Stimulated activated CD8-positive, alpha-beta memory T cell treated with anti-CD3 and anti-CD28 coated beads, Interleukin-15, amount 100 ng/mL, for 24 hours (primary cell): Measurements from ENCODE around the gene LRRC73.
"Not testable (repeated sequence)": the region's sequence is repeated elsewhere in the genome, so short reads cannot be mapped to it uniquely, and the experiment has no call there.

ENCODE experiments used
- DNase-seq: peaks from one replicate; pipeline ENCODE4 v3.0.0-alpha.2; 2020; ENCODE audit warnings: low read depth

The LRRC73 gene

DNA sequence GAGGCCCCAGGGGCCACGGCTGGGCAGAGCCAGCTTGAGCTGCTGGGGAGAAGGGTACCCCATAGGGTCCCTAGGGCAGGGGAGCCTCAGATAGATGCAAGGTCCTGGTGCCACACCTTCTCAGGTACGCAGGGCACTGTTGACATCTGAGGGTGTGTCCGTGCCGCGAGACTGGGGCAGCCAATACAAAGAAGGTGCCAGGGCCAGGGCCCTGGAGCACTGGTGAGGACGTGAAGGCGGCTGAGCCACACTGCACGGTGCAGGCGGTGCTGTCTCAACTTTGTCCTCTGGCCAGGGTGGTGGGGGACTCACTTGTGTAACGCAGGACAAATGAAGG lies 649 bp upstream of the LRRC73 start:
- DNase-seq = no peak

DNA sequence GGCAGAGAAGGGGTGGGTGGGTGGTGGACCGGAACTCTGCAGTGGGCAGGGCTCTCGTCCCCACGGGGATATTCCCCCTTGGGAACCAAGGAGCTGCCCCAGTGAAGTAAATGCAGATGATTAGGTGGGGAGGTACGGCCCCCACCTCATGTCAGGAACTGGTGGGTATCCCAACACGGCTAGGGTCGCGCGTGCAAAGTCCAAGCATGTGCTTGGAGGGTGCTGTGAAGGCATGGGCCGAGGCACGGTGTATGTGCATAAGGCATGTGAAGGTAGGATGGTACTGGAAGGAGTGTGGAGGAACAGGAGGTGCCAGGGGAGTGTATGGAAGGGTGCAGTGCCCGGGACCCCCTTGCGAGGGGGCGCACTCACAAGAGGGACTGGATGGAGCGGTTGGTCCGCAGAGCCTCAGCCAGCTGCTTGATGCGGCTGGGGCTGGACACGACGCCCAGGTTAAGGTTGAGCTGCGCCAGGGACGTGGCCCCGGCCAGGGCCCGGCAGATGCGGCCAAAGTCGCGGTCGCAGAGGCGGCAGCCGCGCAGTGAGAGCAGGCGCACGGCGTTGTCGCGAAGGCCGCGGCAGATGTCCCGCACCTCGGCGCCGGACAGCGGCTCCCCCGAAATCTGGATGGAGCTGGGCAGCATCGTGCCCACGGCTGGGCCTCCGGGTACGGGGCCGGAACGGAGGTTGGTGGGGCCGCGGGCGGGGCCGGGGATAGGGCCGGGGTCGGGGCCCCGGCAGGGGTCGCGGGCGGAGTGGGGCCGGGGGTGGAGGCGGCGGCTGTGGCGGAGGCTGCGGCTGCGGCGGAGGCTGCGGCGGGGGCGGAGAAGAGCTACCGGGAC lies 783 bp downstream of the LRRC73 start:
- no peak for DNase-seq

DNA sequence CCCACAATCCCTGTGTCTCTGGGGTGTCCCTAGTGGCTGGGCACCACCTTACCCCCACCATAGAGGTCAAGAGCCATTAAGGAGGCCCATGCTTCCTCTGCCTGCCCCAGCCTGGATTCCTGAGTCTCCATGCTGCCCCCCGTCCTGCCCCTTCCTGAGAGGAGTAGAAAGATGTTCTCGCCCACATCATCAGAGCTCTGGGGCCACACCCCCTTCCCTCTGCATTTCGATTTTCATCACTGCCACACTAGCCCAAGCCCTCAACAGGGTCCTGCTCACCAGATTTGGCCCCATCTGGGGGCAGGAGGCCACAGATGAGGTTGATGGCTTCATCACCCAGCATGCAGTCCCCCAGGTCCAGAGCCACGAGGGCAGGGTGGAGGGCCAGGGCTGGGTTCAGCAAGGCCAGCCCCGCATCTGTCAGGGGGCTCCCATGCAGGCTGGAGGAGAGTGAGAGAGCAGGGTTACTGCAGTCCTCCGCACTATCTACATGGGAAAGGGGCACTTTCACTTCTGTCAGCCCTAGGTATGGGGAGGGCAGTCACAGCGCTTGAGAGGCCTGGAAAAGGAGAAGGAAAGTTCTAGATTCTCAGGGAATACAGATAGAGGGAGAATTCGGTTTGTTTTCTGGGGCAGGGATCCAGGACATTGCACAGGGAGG lies 1.5 kb downstream of the LRRC73 start:
- DNase-seq = no peak

DNA sequence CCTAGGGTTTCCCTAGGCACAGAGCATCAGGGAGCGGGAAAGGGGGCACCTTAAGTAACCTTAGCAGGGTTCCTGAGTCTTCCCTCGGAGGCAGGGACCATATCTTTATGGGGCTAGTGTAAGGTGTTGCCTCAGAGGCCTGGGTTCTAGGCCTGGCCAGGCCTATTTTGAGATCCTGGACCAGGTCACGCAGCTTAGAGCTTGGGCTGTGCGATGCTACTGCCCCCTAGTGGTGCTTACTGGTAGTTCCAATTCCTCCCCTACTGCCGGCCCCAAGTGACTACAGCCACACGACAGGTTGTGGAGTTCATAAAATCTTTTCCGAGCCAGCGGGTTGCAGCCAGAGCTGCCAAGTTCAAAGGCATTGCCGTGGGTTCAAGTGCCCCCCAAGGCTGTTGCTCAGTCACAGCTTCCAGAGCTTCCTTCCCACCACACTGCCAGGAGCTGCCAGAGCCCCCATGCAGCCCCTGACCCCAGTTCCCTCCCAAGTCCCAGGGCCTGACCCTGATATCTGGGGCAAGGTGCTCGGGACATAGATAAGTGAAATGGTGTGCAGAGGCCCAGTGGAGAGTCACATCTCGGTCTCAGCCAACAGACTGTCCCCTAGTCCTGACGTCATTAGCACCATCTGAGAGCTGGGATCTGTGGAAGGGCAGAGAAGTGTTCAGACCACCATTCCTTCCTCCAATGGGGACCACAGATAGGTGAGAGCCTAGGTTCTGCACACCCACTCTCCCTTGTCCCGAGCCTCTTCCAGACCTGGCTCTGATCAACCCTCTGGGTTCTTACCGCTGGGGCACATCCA lies 3.3 kb downstream of the LRRC73 start:
- peak; percentile 52 for DNase-seq

DNA sequence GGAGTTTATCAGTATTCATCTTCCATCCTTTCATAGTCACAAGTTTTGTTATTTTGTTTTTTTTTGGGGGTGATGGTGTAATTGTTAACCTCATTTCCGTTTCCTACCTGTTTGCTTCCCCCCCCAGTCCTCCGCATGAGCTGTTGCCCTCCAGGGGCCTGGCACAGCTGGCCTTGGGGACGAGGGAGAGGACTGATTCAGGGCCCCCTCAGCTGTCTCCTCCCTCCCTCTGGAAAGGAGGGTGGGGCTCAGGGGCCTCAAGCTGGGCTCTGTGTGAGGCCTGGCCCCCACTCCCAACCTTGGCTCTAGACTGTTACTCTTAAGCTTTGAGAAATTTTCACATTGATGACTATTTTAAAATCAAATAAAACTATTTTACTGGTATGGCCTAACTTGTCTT lies 4.0 kb downstream of the LRRC73 start:
- DNase-seq = no peak

DNA sequence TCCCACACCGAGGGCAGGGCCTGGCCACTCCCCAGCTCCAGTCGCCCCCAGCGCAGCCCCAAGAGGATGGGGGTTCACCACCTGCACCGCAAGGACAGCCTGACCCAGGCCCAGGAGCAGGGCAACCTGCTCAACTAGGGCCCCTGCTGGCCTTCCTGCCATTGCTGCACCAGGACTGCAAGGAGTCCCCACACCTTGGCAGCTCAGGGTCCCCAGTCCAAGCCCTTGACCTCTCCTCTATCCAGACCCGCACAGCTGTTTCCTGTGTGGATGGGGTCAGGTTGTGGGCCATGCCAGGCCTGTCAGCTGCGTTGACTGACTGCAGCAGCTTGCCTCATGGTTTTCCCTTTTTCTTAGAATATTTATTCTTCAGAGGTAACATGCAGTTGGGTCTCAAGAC lies 4.4 kb downstream of the LRRC73 start:
- DNase-seq = no peak

DNA sequence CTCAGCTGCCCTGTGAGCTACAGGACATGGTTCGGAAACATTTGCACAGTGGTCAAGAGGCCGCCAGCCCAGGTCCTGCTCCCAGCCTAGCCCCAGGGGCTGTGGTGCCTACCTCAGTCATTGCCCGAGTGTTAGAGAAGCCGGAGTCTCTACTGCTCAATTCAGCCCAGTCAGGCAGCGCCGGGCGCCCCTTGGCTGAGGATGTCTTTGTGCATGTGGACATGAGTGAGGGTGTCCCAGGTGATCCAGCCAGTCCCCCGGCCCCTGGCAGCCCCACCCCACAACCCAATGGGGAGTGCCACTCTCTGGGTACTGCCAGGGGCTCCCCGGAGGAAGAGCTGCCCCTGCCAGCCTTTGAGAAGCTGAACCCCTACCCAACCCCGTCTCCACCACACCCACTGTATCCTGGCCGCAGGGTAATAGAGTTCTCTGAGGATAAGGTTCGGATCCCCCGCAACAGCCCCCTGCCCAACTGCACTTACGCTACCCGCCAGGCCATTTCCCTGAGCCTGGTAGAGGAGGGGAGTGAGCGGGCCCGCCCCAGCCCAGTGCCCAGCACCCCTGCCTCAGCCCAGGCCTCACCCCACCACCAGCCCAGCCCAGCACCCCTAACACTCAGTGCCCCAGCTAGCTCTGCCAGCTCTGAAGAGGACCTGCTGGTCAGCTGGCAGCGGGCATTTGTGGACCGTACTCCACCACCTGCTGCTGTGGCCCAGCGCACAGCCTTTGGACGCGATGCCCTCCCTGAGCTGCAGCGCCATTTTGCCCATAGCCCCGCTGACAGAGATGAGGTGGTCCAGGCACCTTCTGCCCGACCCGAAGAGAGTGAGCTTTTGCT lies 5.2 kb downstream of the LRRC73 start:
- no peak for DNase-seq

DNA sequence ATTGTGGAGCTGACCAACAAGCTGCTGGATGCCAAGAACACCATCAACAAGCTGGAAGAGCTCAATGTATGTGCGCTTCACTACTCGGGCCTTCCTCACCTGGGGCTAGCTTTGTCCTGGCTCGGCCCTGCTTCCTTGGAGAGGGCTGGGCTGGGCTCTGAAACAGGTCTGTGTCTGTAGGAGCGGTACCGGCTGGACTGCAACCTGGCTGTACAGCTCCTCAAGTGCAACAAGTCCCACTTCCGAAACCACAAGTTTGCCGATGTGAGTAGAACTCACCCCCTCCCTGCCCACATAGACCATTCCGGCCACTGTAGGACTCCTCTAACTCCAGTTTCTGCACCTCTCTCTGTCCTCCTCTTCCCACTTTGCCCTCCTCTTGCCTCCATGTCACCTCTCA lies 6.7 kb downstream of the LRRC73 start:
- no peak for DNase-seq

DNA sequence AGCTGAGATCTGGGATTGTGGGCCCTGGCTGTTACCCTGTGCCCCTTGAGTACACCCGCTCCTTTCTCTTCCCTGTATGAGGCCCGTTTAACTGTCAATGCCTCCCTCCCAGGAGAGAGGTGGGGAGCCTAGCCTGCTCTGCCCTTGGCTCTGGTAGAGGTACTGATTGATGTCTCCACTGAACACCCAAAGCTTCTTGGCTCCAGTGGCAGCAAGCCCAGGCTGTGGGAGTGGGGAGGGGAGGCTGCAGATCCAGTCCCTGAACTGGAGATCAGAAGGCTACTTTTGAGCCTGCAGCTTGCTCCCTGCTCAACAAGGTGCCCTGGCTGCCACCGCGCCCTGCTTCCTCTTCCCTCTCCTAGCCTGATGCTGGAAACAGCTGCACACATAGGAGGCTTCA lies 7.5 kb downstream of the LRRC73 start:
- no peak for DNase-seq

DNA sequence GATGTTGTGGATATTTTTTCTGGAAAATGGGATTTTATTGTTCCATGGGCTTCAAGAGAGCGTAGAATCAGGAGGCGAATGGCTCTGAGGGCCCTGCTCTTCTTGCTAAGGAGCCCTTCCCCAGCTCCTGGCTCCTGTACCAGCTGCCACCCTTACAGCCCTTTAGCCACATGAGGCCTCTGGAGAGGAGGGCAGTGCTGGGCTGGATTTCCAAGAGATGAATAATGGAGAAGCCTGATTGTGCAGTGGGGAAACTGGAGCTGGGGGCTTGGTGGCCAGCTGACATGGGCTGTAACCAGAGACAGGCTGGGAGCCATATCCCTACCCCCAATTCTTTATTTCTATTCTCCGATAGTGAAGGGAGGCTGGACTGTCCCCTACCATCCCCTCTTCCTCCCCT lies 9.2 kb downstream of the LRRC73 start:
- DNase-seq = no peak

DNA sequence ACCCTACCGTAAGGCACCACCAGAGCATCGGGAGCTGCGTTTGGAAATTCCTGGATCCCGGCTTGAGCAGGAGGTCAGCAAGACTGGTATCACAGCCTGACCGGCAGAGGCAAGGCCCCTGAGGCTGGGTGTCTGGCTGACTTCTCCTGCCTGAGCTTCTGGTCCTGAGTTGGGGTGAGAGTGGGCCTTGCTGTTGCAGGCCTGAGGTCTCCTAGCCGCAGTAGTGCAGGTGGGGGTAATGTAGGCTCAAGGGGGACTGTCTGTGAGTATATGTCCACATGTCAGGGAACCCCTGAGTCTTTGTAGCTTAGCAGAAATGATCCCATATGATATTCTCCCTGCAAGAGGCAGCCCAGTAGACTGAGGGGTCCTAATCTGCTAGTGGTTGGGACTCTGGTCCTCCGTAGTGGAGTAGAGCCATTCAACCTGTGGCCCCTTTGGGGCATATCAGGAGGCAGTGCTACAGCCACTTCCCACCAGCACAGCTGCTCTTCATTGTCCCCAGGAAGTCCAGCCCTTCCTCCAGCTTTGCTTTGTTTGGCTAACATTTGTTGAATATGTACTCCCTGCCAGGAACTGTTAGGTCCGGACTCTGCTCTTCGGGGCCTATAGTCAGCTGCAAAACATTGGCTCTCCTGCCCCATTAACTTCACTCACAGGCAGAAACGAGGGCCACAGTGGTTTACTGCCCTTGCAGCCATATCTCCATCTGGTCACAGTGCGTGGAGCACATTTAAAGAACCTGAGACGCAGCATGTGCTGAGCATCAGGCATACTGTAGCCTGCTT lies 10.9 kb downstream of the LRRC73 start:
- DNase-seq = no peak

DNA sequence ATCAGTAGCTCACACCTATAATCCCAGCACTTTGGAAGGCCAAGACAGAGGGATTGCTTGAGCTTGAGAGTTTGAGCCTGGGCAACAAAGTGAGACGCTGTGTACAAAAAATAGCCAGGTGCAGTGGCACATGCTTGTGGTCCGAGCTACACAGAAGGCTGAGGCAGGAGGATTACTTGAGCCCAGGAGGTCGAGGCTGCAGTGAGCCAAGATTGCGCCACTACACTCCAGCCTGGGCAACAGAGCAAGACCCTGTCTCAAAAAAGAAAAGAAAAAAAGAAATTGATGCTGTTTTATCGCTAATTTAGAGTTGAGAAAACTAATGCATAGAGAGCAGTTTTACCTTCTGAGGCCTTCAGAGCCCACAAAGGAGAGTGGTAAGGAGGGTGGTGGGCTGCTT lies 11.9 kb downstream of the LRRC73 start:
- not testable (repeated sequence) for DNase-seq

DNA sequence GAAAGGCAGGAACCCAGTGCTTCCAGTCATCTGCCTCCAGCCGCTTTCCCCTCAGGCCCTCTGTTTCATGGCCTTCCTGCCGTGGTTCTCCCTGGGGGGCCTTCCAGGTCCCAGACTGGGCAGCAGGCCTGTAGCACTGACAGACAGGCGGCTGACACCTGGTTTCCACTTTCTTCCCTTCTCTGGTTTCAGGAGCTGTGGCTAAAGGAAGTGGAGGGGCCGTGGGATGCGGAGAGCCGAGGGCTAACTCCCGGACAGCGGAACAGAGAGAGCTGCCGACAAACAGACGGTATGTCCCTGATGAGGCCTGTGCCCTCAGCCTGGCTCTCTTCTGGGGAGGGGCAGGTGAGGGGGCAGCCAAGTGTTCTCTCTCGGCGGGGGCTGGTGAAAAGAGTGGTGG lies 12.5 kb downstream of the LRRC73 start:
- DNase-seq = no peak

DNA sequence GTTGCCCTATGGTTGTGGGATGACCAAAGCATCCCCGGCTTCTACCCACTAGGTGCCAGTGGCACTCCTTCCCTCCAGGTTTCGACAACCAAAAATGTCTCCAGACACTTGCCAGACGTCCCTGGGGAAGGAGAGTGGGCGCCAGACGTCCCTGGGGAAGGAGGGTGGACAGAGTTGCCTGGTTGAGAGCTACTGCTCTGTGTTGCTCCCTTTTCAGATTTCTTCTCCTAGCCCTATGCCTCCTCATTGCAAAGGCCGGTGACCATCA lies 13.1 kb downstream of the LRRC73 start:
- DNase-seq = no peak

DNA sequence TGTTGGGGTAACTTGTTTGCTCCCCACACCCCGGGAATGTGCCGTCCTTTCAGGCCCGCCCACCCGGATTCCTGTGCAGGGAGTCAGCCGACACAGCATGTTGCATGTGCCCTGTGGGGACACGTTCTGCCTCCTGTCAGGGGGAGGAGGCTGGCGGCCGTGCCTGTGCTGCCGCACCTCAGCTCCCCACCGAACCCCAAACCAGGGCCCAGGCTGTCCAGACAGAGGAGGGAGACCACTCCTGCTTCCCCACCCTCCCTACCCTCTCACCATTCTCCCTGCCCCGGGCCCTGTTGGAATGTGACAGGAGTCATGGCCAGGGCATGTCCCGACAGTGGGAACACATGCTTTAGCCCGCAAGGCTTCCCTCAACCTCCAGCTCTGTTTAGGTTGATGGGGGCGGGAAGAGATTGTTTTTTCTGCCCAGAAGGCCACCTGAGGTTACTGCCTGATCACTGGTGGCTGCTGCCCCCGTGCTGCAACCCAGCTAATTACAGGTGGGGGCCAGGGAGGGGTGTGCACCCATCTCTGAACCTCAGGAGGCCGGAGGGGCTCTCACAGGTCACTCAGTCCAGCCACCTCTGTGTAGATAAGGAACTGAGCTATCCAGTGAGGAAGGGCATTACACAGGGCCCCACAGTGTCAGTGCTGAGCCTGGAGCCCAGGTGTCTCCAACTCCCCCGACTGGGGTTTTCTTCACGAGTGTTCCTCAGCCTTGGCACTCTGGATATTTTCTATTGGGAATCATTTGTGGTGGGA lies 13.6 kb downstream of the LRRC73 start:
- no peak for DNase-seq

DNA sequence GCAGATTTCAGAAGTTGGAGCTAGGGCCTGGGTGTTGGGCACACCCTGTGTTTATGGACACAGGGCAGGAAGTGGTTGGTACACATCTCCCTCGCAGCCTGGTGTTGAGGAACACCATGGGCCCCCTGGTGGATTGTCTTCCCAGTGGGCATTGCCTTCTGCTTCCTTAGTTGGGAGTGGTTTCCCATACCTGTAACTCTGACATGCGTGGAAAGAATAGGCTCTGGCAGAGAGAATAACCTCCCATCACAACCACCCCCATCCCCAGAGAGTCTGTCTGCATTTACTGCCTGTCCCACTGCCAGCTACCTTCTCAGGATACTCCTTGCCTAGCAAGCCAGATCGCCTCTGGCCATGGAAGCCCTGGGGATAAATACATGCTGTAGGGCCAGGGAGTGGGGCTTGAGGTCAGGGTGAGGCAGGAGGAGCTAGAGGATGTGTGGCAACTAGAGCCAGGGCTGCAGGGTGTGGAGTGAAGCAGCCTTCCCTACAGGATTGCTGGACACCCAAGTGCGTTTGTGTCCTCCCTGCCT lies 14.7 kb downstream of the LRRC73 start:
- no peak for DNase-seq

DNA sequence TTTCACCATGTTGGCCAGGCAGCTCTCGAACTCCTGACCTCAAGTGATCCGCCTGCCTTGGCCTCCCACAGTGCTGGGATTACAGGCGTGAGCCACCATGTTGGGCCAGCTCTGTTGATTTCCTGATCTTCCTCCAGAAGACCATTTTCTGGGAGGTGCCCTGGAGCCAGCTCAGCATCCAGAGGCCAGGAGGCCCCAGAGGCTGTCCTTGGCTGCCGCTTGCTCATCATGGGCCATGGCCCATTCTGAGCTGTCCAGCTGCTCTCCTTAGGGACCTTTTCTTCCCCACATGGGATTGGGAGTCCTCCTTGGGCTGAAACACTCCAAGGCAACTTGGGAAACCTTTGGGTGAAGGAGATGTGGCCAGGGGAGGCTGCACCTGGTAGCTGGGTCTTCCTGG lies 15.4 kb downstream of the LRRC73 start:
- DNase-seq = no peak

DNA sequence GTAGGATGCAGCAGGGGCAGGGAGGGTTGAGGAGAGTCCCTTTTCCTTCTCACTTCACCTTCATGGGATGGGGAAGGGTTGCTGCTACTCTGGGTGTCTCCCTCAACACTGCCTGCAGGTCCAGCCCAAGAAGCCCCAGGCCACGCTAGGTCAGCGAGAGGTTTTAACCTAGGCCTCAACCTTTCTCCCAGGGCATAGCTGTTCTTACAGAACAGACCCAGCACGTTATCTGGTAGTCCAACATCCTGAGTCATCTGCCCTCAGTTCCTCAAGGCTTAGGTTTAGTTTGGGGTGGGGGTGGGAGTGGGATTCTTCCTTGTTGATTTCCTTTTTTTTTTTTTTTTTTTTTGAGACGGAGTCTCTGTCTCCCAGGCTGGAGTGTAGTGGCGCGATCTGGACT lies 15.8 kb downstream of the LRRC73 start:
- DNase-seq = no peak

DNA sequence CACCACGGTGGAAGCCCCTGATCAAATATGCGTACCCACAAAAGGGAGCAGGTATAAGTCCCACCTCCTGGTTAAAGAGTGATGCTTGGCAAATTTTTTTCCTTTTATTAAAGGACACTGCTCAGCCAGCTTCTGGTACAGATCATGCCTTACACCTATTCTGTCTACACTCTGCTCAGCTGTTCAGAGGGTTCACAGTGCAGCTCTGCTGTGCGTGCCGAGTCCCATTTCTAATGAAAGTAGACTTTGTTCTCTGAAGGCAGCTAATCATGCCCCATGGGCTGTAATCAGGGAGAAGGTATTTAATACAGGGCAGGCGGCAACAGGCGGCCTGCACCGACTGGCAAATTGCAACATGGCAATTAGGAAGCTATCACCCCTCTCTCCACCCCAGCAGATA lies 16.3 kb downstream of the LRRC73 start:
- no peak for DNase-seq

DNA sequence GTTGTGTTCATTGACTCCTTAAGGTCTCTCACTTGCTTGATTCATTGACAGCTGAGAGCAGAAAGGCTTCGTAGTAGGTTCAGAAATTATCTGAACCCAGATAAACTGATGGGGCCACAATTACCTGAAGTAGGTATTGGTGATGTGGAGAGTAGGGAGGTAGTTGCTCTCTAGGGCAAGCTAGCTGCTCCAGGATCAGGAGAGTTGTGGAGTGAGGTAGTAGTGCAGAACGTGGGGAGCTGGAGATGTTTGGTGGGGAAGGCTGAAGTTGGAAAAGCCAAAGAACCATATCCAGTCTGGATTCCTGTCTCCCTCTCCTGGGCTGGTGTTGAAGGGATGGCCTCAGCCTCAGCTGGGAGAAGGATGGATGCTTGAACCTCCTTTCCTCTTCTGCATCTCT lies 16.9 kb downstream of the LRRC73 start:
- DNase-seq = no peak

DNA sequence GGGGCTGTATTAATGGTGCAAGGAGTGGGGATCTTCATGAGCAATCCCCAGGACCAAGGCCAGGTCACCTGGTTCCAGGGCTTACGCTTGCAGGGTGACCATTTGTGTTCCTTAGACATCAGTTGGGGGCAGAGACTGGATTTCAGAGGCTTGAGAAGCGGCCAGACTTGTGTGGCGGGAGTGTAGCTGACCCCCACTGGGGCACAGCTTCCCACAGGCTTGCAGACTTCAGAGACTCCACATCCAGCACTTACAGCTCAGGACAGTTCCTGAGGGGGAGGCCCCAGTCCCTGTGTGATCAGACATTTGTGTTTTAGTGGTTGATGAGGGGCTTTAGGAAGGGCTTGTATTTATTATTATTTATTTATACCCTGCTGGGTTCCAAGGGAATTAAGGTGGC lies 17.5 kb downstream of the LRRC73 start:
- DNase-seq = no peak
